Fibroblast of mammary gland (primary cell): ENCODE data around the gene ELOB.

Source experiments
- DNase-seq: peaks from one replicate; pipeline ENCODE4 v3.0.0-alpha.2; 2010; ENCODE audit warnings: low read depth
- H3K4me3 ChIP-seq: 2 replicates; pipeline ENCODE4 v1.5.1; 2011; ENCODE audit warnings: low read depth, mild to moderate bottlenecking, low read length, moderate library complexity; ENCODE audit not compliant: control insufficient read depth
- CTCF ChIP-seq: conservative IDR thresholded peaks from 2 replicates; pipeline ENCODE4 v1.5.1; 2011; ENCODE audit warnings: low read depth, low read length, inconsistent platforms; ENCODE audit not compliant: control insufficient read depth, insufficient read depth

Gene ELOB

DNA sequence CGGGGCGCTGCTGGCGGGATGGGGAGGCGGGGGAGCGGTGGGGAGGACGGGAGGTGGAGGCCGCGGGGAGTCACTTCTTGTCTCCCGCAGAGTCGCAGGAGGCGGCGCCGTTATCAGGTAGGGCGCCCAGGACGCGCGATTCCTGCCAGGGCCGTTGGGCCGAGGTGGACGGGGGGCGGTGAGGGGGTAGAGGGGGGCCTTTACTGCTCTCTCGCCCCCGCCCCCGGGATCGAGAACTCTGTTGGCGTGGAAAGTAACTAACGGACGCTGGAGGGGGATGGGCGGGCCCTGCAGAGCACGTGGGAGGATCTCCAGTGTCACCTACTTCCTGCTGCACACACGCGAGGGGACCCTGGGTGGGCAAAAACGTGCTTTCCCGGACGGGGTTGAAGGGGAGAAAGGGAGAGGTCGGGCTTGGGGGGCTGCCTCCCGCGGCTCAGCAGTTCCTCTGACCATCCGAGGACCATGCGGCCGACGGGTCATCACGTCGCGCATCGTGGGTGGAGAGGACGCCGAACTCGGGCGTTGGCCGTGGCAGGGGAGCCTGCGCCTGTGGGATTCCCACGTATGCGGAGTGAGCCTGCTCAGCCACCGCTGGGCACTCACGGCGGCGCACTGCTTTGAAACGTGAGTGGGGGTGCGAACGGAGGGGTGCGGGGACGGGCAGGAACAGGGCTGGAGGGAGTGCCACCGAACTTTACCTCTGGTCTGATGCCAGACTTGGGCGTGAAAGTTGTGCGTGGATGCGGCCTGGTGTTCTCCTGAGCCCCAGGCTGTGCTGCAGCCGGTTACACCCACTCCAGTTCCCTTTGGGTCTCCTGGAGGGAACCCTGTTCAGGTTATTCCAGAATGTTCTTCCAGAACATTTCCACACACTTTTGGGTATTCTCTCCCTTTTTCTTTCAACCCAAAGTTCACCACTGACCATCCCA is 40.5 kb upstream of the ELOB start:
- H3K4me3 ChIP-seq = no peak overlapping the region
- DNase-seq = no peak
- TF ChIP-seq CTCF = no peak

DNA sequence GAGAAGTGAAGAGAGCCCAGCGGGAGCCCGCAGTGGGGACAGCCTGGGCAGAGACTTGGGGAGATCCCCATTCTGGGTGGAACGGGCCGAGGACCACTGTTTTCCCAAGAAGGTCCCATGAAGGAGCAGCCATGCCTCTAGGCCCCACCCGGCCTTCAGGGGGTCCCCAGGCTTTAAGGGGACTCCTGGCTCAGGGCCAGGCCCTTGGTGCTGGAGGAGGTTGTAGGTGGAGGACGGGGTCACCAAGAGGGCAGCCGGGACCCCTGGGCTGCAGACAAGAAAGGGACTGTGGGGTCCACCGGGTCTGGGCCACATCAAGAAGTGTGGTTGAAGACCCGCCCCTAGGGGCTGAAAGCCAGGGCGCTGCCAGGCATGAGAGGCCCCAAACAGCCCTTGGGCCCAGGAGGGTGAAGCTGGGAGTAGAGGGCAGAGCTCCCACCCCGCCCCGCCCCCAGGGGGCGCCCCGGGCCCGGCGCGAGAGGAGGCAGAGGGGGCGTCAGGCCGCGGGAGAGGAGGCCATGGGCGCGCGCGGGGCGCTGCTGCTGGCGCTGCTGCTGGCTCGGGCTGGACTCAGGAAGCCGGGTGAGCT is 39.8 kb upstream of the ELOB start, which contains the start of gene PRSS21:
Gene PRSS21, plus strand, starts transcription at position 487 of the 589 bp plus-strand sequence. Its CDS starts 32 bp downstream, at position 519.
- no peak for DNase-seq
- no peak within 1 kb of the TSS for H3K4me3 ChIP-seq
- TF ChIP-seq CTCF = no peak

- no peak for DNase-seq
- no peak overlapping the region for H3K4me3 ChIP-seq
- TF ChIP-seq CTCF = no peak
Measured at GRCh38 chr16:2815299-2815771, 38.3 kb upstream of the ELOB start.

GRCh38 chr16:2814551-2815298 is 37.6 kb upstream of the ELOB start:
- no peak overlapping the region for H3K4me3 ChIP-seq

DNA sequence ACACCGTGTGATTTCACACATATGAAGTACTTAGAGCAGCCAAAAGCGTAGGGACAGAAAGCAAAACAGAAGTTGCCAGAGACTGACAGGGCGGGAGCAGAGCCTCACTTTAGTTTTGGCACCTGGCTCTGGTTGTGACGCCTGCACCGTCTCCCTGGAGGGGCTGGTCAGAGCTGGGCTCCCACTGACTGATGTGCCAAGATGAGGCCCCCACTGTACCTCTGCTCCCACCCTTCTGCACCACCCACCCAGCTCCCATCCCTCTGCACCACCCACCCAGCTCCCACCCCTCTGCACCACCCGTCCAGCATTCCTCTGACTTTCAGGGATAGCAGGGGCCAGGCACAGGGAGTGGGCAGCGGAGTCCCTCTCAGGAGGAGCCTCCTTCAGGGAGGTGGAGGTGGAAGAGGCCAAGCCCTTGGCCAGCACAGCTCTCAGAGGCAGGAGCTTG is 36.7 kb upstream of the ELOB start:
- TF ChIP-seq CTCF = no peak
- H3K4me3 ChIP-seq = no peak overlapping the region
- no peak for DNase-seq

More at GRCh38 chr16:2814551-2815298, 37.6 kb upstream of the ELOB start:
- DNase-seq = no peak
- TF ChIP-seq CTCF = no peak

DNA sequence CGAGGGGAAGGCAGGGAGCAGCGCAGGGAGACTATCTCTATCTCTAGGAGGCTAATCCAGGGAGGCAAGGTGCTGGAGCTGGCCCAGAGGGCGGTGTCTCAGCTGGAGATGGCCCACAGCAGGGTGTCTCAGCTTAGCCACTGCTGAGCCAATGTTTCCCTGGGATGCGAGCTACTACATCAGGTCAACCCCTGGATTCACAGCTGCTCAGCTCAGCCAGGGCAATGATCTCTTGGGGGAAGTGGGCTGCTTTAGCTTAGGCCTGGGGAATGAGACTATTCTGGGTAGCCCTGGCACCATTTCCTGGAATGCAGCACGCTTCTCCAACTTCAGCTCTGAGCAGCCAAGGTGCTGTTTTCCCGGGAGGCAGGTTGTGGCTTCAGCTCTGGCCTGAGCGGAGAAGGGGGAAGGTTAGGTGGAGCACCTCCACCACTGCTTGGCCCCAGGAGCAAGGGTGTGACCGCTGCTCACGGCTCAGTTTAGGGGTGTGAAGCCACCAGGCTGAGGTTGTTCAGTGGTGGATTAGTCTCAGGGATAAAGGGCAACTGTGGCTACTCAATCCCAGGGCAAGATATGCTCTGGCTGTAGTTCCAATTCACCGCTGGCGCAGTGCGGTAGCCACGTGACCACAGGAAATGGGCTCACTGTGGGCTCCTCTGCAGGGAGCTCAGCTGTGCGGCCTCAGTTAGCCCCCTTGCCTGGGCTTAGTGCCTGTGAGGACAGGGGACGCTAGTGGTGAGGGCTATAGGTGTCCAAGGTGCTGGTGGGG is 34.8 kb upstream of the ELOB start:
- TF ChIP-seq CTCF = no peak
- no peak for DNase-seq
- no peak overlapping the region for H3K4me3 ChIP-seq
